Central memory CD8-positive, alpha-beta T cell (primary cell): ENCODE measurements around the gene LANCL1.
"Not testable (repeated sequence)": the region's sequence is repeated elsewhere in the genome, so short reads cannot be mapped to it uniquely, and the experiment has no call there.

ENCODE experiments used
- ATAC-seq: fragments of 150-1000 bp; cut with Tn5 transposase; replicated peaks from 2 replicates; pipeline ENCODE4 v1.10.0; 2022; ENCODE audit warnings: mild to moderate bottlenecking, moderate FRiP score, moderate number of reproducible peaks; ENCODE audit not compliant: poor library complexity, severe bottlenecking; ENCODE audit errors: extremely low read depth
- DNase-seq, 2 donors: peaks; one replicate each; pipeline ENCODE4 v3.0.0; 2021; ENCODE audit warnings: low spot score in 2 of 2
- H3K27ac Mint-ChIP-seq: one replicate; pipeline ENCODE4 v1.8.0; 2022; ENCODE audit warnings: low read depth, mild to moderate bottlenecking, moderate library complexity, mixed read lengths
- H3K27me3 Mint-ChIP-seq: one replicate; pipeline ENCODE4 v1.8.0; 2022; ENCODE audit warnings: mixed read lengths
- H3K36me3 Mint-ChIP-seq: one replicate; pipeline ENCODE4 v1.8.0; 2022; ENCODE audit warnings: mild to moderate bottlenecking, moderate library complexity, mixed read lengths; ENCODE audit not compliant: insufficient read depth
- H3K4me1 Mint-ChIP-seq: one replicate; pipeline ENCODE4 v1.8.0; 2022; ENCODE audit warnings: mixed read lengths
- H3K4me3 Mint-ChIP-seq: one replicate; pipeline ENCODE4 v1.8.0; 2022; ENCODE audit warnings: mild to moderate bottlenecking, moderate library complexity, mixed read lengths
- H3K9me3 Mint-ChIP-seq: one replicate; pipeline ENCODE4 v1.8.0; 2022; ENCODE audit warnings: mixed read lengths

The LANCL1 gene

DNA sequence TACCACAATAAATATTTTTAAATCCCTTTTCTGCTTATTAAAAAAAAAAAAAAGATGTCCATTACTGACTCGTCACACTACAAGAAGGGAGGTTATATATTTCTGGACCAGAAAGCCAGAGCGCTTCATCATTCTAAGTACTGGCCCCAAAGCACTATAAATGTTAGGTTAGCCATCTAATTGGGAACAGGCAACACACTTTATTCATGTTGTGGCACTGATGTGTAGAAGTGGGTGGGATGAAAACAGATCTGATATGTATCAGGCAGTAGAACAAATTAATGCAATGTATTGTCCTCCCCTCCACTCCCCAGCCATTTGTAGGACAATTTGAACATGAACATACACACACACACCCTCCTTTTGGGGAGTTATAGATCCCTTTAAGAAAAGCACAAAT, 24.4 kb downstream of the LANCL1 start:
- no peak for DNase-seq
- Mint-ChIP-seq H3K9me3 (peaks cover 14% of the 10 kb centered on the region), H3K4me1 (peaks cover 24% of the 10 kb centered on the region), H3K27ac (no peak overlapping the region), H3K27me3 (no peaks in the 10 kb centered on the region), H3K36me3 (peaks cover 41% of the 10 kb centered on the region), H3K4me3 (no peak overlapping the region)
- ATAC-seq = no peak

DNA sequence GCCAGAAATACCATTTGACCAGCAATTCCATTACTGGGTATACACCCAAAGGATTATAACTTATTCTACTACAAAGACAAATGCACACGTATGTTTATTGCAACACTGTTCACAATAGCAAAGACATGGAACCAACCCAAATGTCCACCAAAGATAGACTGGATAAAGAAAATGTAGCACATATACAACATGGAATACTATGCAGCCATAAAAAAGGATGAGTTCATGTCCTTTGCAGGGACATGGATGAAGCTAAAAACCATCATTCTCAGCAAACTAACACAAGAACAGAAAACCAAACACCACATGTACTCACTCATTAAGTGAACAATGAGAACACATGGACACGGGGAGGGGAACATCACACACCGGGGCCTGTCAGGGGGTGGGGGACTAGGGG, 25.6 kb downstream of the LANCL1 start:
- not testable (repeated sequence) for H3K27me3 Mint-ChIP-seq, DNase-seq, H3K27ac Mint-ChIP-seq, H3K4me3 Mint-ChIP-seq, ATAC-seq
- Mint-ChIP-seq H3K9me3 (peaks cover 15% of the 10 kb centered on the region), H3K36me3 (peaks cover 38% of the 10 kb centered on the region), H3K4me1 (peaks cover 28% of the 10 kb centered on the region)

DNA sequence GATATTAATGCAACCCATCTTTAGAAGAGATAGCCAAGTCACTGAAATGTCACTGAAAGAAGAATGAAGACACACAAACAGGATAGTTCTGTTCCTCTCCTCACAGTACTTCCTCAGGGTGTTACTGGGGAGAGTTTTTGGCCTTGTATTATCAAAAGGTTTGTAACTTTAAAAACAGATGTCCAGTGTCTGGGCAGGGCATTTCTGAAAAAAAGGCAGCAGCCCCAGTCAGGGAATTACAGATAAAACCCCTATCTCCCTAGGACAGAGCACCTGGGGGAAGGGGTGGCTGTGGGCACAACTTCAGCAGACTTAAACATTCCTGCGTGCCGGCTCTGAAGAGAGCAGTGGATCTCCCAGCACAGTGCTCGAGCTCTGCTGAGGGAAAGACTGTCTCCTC, 30.8 kb downstream of the LANCL1 start:
- Mint-ChIP-seq H3K4me3 (no peak overlapping the region), H3K4me1 (peaks cover 28% of the 10 kb centered on the region), H3K9me3 (peaks cover 15% of the 10 kb centered on the region), H3K27ac (no peak overlapping the region), H3K36me3 (peaks cover 12% of the 10 kb centered on the region), H3K27me3 (no peaks in the 10 kb centered on the region)
- no peak for ATAC-seq
- DNase-seq = no peak

DNA sequence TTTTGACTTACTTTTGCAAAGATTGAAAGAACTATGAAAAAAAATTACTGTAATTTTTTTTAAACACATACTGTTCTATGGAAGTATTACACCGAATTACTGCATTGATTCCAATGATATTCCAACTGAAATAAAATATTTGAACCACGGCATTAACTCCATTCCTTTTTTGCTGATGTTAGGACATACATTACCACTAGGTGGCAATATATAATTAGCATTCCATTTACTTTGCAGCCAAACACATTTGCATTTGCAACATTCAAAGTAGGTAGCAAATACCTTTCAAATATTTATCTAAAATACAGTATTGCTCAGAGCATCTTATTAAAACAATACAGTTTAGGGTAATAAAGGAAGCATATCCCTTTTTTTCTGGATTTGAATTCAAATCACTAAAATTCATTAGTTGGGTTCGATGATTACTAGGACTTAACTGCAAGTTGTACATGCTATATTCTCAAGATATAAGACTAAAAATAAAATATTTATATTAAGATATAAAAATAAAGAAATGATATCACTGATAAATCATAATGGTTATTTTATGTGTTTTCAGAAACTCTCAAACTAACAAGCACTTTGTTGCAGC, 31.3 kb downstream of the LANCL1 start:
- Mint-ChIP-seq H3K27ac (no peak overlapping the region), H3K4me1 (peaks cover 25% of the 10 kb centered on the region), H3K4me3 (no peak overlapping the region), H3K9me3 (peaks cover 15% of the 10 kb centered on the region), H3K36me3 (peaks cover 9% of the 10 kb centered on the region), H3K27me3 (no peaks in the 10 kb centered on the region)
- no peak for ATAC-seq
- no peak for DNase-seq

DNA sequence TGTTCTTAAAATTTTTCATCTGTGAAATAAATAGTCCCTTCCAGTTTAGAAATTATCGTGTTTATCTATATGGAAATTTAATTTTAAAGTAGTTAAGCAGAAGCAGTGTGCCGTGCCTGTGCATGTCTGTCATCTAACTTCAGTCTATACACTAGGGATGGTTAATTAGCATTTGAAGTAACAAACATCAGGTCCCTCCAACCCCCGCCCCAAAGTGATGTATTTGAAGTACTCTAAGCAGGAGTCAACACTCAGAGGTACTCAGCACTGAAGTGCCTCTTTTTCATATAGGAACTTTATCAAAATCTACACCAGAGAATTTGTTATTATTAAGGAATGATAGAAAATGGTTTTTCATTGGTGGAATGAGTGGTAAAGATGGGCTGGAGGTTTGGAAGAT, 33.0 kb downstream of the LANCL1 start:
- peaks cover 8% of the 10 kb centered on the region for H3K36me3 Mint-ChIP-seq
- ATAC-seq = no peak
- no peak for DNase-seq
- no peak overlapping the region for H3K27ac Mint-ChIP-seq
- H3K9me3 Mint-ChIP-seq = peaks cover 14% of the 10 kb centered on the region
- peaks cover 21% of the 10 kb centered on the region for H3K4me1 Mint-ChIP-seq
- no peak overlapping the region for H3K4me3 Mint-ChIP-seq
- H3K27me3 Mint-ChIP-seq = no peaks in the 10 kb centered on the region

DNA sequence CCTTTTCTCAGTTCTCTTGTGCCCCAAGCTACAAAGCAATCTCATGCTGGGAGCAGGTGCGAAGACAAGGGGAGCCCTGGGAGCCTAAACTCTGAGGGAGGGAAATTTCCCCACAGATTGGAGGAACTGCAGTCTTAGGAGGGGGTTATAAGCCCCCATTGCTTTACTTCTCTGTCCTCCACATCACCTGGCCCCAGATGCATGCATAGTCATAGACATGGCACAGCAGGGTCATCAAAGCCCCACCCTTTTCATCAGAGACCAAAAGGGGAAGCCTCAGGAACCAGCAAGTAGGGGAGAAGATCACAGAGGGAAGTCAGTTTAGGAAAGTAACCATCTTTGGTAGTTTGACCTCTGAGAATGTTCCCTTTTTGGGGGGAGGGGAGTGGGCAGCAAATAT, 33.7 kb downstream of the LANCL1 start:
- no peak overlapping the region for H3K4me3 Mint-ChIP-seq
- no peak overlapping the region for H3K27ac Mint-ChIP-seq
- H3K9me3 Mint-ChIP-seq = peaks cover 7% of the 10 kb centered on the region
- H3K4me1 Mint-ChIP-seq = peaks cover 14% of the 10 kb centered on the region
- DNase-seq (no peak), ATAC-seq (no peak)
- peaks cover 9% of the 10 kb centered on the region for H3K36me3 Mint-ChIP-seq
- H3K27me3 Mint-ChIP-seq = no peaks in the 10 kb centered on the region

DNA sequence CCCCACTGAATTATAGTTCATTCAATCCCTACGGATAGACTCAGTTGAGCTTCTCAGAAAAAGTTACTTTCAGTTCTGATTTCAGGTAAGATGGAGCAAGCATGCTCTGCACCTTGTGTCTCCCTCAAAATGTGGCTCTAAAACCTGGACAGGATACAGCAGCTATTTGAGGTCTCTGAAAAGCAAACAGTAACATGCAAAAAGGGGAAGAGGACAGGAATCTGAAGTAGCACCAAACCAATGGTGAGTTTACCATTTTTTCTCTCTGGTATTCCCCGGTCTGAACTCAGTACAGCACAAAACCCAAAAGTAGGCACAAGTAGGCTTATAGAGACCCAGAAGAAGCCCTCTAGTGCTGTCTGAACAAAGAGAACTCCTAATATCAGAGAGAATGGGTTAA, 34.1 kb downstream of the LANCL1 start:
- H3K36me3 Mint-ChIP-seq = peaks cover 7% of the 10 kb centered on the region
- no peak for ATAC-seq

DNA sequence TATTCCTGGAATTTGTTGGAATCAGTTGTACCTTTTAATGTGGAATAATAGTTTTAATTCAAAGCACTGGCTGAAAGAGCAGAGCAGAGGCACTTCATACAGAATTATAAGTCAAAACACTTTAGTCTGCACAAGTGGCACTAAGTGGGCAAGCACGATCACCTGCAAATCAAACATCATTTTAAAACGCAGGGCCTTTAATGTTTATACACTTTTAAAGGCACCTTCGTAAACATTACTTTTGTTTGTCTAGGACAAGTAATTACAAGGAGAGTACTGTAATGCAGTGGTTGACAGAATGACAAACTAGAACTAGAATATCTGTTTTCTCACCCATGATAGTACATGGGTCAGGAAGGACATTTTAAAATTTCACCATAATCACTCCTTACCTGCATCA, 36.4 kb downstream of the LANCL1 start:
- Mint-ChIP-seq H3K27me3 (no peaks in the 10 kb centered on the region), H3K36me3 (peaks cover 20% of the 10 kb centered on the region), H3K9me3 (no peaks in the 10 kb centered on the region), H3K4me1 (no peaks in the 10 kb centered on the region), H3K4me3 (no peak overlapping the region), H3K27ac (no peak overlapping the region)
- DNase-seq (no peak), ATAC-seq (no peak)

More for the DNA sequence above, 34.1 kb downstream of the LANCL1 start:
- no peak for DNase-seq
- Mint-ChIP-seq H3K27ac (no peak overlapping the region), H3K4me3 (no peak overlapping the region), H3K27me3 (no peaks in the 10 kb centered on the region), H3K9me3 (peaks cover 3% of the 10 kb centered on the region), H3K4me1 (peaks cover 10% of the 10 kb centered on the region)

DNA sequence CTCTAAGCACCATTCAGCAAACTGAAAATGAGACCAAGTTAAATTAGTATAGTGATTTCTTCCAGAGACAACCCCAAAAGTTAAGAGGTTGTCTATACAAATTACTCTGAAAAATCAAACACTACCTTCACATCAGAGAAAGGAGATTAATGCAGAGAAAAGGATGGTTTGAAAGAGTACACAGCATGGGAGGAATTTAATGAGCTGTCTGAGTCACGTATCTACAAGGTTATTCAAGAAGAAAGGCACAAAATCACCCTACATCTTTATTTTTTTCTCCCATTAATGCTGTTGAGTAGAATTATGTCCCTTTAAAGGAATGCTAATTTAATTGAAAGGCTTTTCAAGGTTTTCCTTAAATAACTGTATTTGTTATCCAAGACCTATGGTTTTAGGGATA, 41.1 kb downstream of the LANCL1 start:
- Mint-ChIP-seq H3K9me3 (no peaks in the 10 kb centered on the region), H3K4me1 (no peaks in the 10 kb centered on the region), H3K36me3 (peaks cover 57% of the 10 kb centered on the region), H3K4me3 (no peak overlapping the region), H3K27ac (no peak overlapping the region), H3K27me3 (no peaks in the 10 kb centered on the region)
- no peak for ATAC-seq
- DNase-seq = no peak

DNA sequence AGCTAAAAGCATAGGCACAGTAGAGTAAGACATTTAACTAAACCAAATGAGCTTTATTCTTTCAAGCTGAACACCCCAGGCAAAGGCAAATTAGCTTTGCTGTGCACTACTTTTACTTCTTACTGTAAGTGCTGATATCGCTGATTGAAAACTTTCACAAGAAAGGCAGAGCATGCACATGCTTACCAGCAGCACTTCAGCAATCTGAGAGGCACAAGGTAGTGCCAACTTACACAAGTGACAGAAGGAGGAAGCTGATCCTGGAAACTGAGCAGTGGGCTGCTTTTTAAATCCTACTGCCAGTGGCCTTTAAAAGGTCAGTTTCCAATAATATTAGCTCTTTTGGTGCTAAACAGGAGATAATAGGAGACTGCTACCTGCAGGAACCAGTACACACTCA, 43.9 kb downstream of the LANCL1 start:
- peaks cover 51% of the 10 kb centered on the region for H3K36me3 Mint-ChIP-seq
- H3K4me1 Mint-ChIP-seq = no peaks in the 10 kb centered on the region
- H3K4me3 Mint-ChIP-seq = no peak overlapping the region
- DNase-seq (no peak), ATAC-seq (no peak)
- no peaks in the 10 kb centered on the region for H3K27me3 Mint-ChIP-seq
- H3K9me3 Mint-ChIP-seq = no peaks in the 10 kb centered on the region
- no peak overlapping the region for H3K27ac Mint-ChIP-seq

DNA sequence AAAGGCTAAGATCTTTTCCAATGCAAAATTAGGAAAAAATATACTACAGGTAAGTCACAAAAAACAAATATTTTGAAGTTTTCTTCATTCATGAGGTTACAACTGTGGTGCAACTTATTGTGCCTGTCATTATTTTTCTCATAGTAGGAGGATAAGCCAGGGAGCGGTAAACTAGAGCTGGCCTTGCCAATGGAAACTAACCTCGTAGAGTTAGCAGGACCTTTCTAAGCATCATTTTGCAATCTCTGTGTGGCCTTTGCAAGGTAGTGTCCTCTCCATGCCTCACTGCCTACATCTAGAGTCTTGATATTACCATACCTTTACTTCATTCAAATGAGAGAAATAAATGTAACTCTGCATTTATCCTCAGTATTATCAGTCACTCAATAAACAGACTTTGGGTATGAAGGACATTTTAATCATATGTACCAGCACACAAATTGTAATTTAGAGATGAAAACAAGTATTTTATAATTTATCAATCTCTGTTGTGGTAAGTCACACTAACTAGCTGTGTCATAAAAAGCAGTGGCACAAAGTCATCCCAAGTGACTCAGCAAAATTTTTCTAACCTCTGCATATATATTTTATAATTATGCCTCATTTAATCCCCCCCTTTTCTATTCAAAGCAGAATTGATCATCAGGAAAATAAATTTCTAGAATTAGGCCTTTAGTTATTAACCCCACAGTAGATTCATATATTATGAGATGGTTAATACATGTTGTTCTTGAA, 47.0 kb downstream of the LANCL1 start:
- no peak for ATAC-seq
- Mint-ChIP-seq H3K36me3 (peaks cover 30% of the 10 kb centered on the region), H3K4me1 (no peaks in the 10 kb centered on the region), H3K27ac (no peak overlapping the region), H3K9me3 (peaks cover 19% of the 10 kb centered on the region), H3K27me3 (no peaks in the 10 kb centered on the region), H3K4me3 (no peak overlapping the region)
- no peak for DNase-seq

DNA sequence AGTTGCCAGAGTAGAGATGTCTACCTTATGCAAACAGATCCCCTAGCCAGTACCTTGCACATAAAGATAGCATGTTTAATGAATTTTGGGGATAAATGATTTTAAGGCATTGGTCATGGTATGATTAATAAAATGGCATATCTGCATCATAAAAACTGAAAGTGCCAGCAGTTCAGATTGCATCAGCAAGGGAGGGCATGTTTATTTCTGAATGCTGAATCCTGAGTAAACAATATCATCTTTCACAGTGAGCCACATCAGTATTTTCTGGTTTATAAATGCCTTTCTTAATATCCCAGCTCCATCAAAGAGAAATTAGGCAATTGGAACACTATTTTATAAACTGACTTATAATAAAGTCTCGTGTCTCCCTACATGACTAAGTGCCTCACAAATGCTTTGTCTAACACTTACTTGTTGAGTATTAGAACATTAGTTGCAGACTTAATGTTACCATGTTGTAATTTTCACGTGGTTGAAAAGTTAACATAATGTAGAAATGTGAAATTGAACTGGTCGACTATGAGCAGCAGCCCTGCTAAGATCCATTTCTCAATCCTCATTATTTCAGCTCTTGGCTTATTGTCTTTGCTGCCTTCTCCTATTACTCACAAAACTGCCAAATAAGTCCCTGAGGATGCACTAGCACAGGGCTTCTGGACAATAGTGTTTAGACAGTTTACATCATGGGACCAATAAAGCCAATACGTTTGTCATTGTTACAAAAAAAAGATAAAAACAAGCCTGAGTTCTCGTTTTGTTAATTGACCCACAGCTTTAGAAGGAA, 48.0 kb downstream of the LANCL1 start:
- Mint-ChIP-seq H3K27me3 (no peaks in the 10 kb centered on the region), H3K36me3 (peaks cover 20% of the 10 kb centered on the region), H3K4me3 (no peak overlapping the region), H3K9me3 (peaks cover 19% of the 10 kb centered on the region), H3K4me1 (no peaks in the 10 kb centered on the region), H3K27ac (no peak overlapping the region)
- no peak for DNase-seq
- ATAC-seq = no peak

DNA sequence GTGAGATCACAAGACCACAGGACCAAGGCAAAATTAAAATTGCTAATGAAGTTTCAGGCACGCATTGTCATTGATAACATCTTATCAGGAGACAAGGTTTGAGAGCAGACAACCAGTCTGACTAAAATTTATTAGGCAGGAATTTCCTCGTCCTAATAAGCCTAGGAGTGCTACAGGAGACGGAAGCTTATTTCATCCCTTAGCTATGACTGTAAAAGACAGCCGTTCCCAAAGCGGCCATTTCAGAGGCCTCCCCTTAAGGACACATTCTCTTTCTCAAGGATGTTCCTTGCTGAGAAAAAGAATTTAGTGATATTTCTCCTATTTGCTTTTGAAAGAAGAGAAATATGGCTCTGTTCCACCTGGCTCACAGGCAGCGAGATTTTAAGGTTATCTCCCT, 49.2 kb downstream of the LANCL1 start:
- not testable (repeated sequence) for ATAC-seq, H3K4me3 Mint-ChIP-seq, H3K27ac Mint-ChIP-seq, H3K27me3 Mint-ChIP-seq, DNase-seq, H3K4me1 Mint-ChIP-seq
- peaks cover 12% of the 10 kb centered on the region for H3K36me3 Mint-ChIP-seq
- peaks cover 19% of the 10 kb centered on the region for H3K9me3 Mint-ChIP-seq
